K562 (cell line): ENCODE measurements around the gene BHLHE40. TPM values are rescaled to one million over a fixed set of nuclear protein-coding genes. Genes with fewer than 3 reads are reported as not detected.

Source experiments
- ATAC-seq: fragments of 200-7000 bp; cut with Tn5 transposase; 3 replicates; pipeline ENCODE4 v1.9.1; 2020; ENCODE audit warnings: moderate library complexity
- BruUV-seq: library from RNA; stranded (reverse); fragments of 400-500 nt; replicated peaks from 2 replicates; lab custom pipeline; 2021; lab: Mats Ljungman, UMichigan
- CTCF ChIA-PET: fragments of 300-600 bp; formaldehyde crosslinking; extraction: SDS; loops from one replicate; lab custom pipeline; 2021; ENCODE audit warnings: low intra/inter-chr PET ratio; lab: Yijun Ruan, JAX
- POLR2A ChIA-PET: fragments of 300-600, 350-650 bp; sonication (Branson Sonifier 250); formaldehyde crosslinking; extraction: SDS; loops from one replicate; lab custom pipeline; 2021; ENCODE audit warnings: antibody characterized with exemption, inconsistent platforms; lab: Yijun Ruan, JAX
- DNase-seq, 4 experiments: peaks; one replicate each; pipeline versions ENCODE4 v3.0.0 to v3.0.0-alpha.2; 2011 to 2018; ENCODE audit warnings: low spot score in 3 of 4, mixed read lengths in 3 of 4; ENCODE audit errors: extremely low read depth in 1 of 4
- FAIRE-seq: peaks from 2 replicates; lab custom pipeline; 2011; peaks lifted over from hg19 to GRCh38; lab: Jason Lieb, UNC
- H2AFZ ChIP-seq: 2 replicates; pipeline ENCODE4 v1.6.0; 2011; ENCODE audit warnings: low read depth, low read length, control low read depth, inconsistent platforms
- H3K27ac ChIP-seq: fragments of 200-600 bp; 3 replicates; pipeline ENCODE4 v1.8.0; 2011; ENCODE audit warnings: low read depth, mild to moderate bottlenecking, control low read depth, inconsistent platforms, low read length, moderate library complexity, mixed read lengths; ENCODE audit errors: extremely low read depth
- H3K27me3 ChIP-seq, 2 experiments: fragments of 300-600 bp in 1 of 2; 2 replicates in 1 of 2; 3 replicates in 1 of 2; pipeline versions ENCODE4 v1.6.0 to v1.8.0; 2011; ENCODE audit warnings: inconsistent platforms in 2 of 2, low read length in 2 of 2, mild to moderate bottlenecking in 1 of 2, mixed read lengths in 1 of 2, moderate library complexity in 1 of 2; ENCODE audit not compliant: control insufficient read depth in 2 of 2, insufficient read depth in 2 of 2
- H3K36me3 ChIP-seq: fragments of 300-600 bp; 3 replicates; pipeline ENCODE4 v1.8.0; 2011; ENCODE audit warnings: mild to moderate bottlenecking, low read length, inconsistent platforms; ENCODE audit not compliant: control insufficient read depth, insufficient read depth
- H3K4me1 ChIP-seq, 2 experiments: fragments of 200-600 bp in 1 of 2; replicated peaks in 1 of 2; 2 replicates in 1 of 2; 3 replicates in 1 of 2; pipeline versions ENCODE4 v1.5.1 to v1.8.0; 2011; ENCODE audit warnings: inconsistent platforms in 2 of 2, low read length in 2 of 2, mild to moderate bottlenecking in 1 of 2, mixed read lengths in 1 of 2, moderate library complexity in 1 of 2; ENCODE audit not compliant: control insufficient read depth in 2 of 2, insufficient read depth in 2 of 2
- H3K4me2 ChIP-seq: 2 replicates; pipeline ENCODE4 v1.6.1; 2011; ENCODE audit warnings: low read length, control low read depth, inconsistent platforms, mixed read lengths; ENCODE audit not compliant: insufficient read depth
- H3K4me3 ChIP-seq: fragments of 200-600 bp; sonication (generic), shearing (Covaris generic); 2 replicates; pipeline ENCODE4 v1.5.1; 2016; ENCODE audit warnings: control low read depth, inconsistent platforms
- H3K79me2 ChIP-seq: fragments of 200-600 bp; 3 replicates; pipeline ENCODE4 v1.8.0; 2011; ENCODE audit warnings: low read length, inconsistent platforms; ENCODE audit not compliant: control insufficient read depth, insufficient read depth
- H3K9ac ChIP-seq, 2 experiments: 2 replicates each; pipeline versions ENCODE4 v1.6.0 to v1.6.1; 2011; ENCODE audit warnings: low read depth in 2 of 2, low read length in 2 of 2, control low read depth in 1 of 2, inconsistent platforms in 1 of 2, mild to moderate bottlenecking in 1 of 2, mixed read lengths in 1 of 2; ENCODE audit not compliant: insufficient read depth in 1 of 2
- H3K9me1 ChIP-seq: one replicate; pipeline ENCODE4 v1.6.0; 2011; ENCODE audit warnings: inconsistent platforms, mild to moderate bottlenecking, low read length, moderate library complexity; ENCODE audit not compliant: control insufficient read depth, insufficient read depth
- H3K9me3 ChIP-seq: replicated peaks from 2 replicates; pipeline ENCODE4 v1.5.1; 2011; ENCODE audit warnings: low read depth, low read length, inconsistent platforms; ENCODE audit not compliant: control insufficient read depth, insufficient read depth
- H4K20me1 ChIP-seq: replicated peaks from 2 replicates; pipeline ENCODE4 v1.6.1; 2011; ENCODE audit warnings: low read length, inconsistent platforms, mixed read lengths; ENCODE audit not compliant: control insufficient read depth, insufficient read depth
- ARID4B ChIP-seq: sonication (generic); formaldehyde crosslinking; IDR thresholded peaks from 2 replicates; pipeline ENCODE4 v1.8.0; 2022; ENCODE audit warnings: mild to moderate bottlenecking, missing genetic modification reagents
- CEBPB ChIP-seq: fragments of 450-650 bp; IDR thresholded peaks from 2 replicates; pipeline ENCODE4 v1.6.1; 2016; ENCODE audit warnings: missing genetic modification characterization, missing compliant biosample characterization
- CEBPG ChIP-seq, 3 experiments: fragments of 200-800 bp in 1 of 3; sonication (Bioruptor generic) in 1 of 3; sonication (generic) in 1 of 3; formaldehyde crosslinking in 1 of 3; IDR thresholded peaks in 2 of 3; conservative IDR thresholded peaks in 1 of 3; 2 replicates each; pipeline versions ENCODE4 v1.6.1 to v1.8.0; 2016 to 2022; ENCODE audit warnings: missing compliant biosample characterization in 2 of 3, missing genetic modification characterization in 2 of 3, mild to moderate bottlenecking in 1 of 3, missing genetic modification reagents in 1 of 3
- GATAD2B ChIP-seq: fragments of 450-650 bp; IDR thresholded peaks from 2 replicates; pipeline ENCODE4 v1.6.1; 2017; ENCODE audit warnings: mild to moderate bottlenecking, borderline replicate concordance
- IRF9 ChIP-seq: fragments of 450-650 bp; IDR thresholded peaks from 2 replicates; pipeline ENCODE4 v1.6.1; 2016; ENCODE audit warnings: missing biosample characterization, missing genetic modification characterization
- SP1 ChIP-seq: sonication (generic); formaldehyde crosslinking; IDR thresholded peaks from 2 replicates; pipeline ENCODE4 v1.8.1; 2022; ENCODE audit warnings: mild to moderate bottlenecking, missing genetic modification reagents
- WGBS: fragments of 100-300 bp; shearing (Covaris generic); methylation state at CpG from one replicate; pipeline ENCODE4 v1.1.6; 2016; ENCODE audit warnings: low coverage, mixed read lengths; ENCODE audit not compliant: insufficient coverage; ENCODE audit errors: missing lambda C conversion rate; 5-methylcytosine and 5-hydroxymethylcytosine counted together
- in situ Hi-C: fragments of 300-500 bp; cut with MboI; formaldehyde crosslinking; loops from 4 replicates; pipeline ENCODE4 v1.15.0; 2018; ENCODE audit warnings: inconsistent platforms, mixed read lengths
- intact Hi-C: fragments of 100-400 bp; cut with micrococcal nuclease; formaldehyde crosslinking; loops from 2 replicates; pipeline ENCODE4 v1.14.2; 2022
- polyA plus RNA-seq, 8 experiments: library from polyadenylated mRNA; depleted of rRNA in 4 of 8; stranded (reverse) in 5 of 8; unstranded in 3 of 8; fragments of >200 nt; fragmentation: Nextera tagmentation in 2 of 8; fragmentation: Illumina TruSeq in 1 of 8; extraction: Ambion mirVana in 2 of 8; extraction: Trizol in 1 of 8; gene quantifications; 2 replicates each; pipeline versions ENCODE4 v1.2.1 to v1.2.3, GENCODE V29; 2011 to 2014; ENCODE audit warnings: inconsistent platforms in 1 of 8, missing spikeins in 1 of 8
- total RNA-seq, 7 experiments: library from RNA; depleted of rRNA in 6 of 7; stranded (reverse); fragments of >200 nt in 6 of 7; fragmentation: Illumina TruSeq in 2 of 7; extraction: Trizol in 2 of 7; gene quantifications; 2 replicates each; pipeline versions ENCODE4 v1.2.1 to v1.2.3, GENCODE V29; 2011 to 2021; ENCODE audit warnings: low replicate concordance in 1 of 7
- TF ChIP-seq, protein P1 (sequence below): fragments of 250-450 bp; sonication (Bioruptor Pico); IDR thresholded peaks from 2 replicates; pipeline ENCODE4 v1.5.0; 2020; ENCODE audit warnings: mild to moderate bottlenecking, borderline replicate concordance
- TF ChIP-seq, protein P2 (sequence below): IDR thresholded peaks from 2 replicates; pipeline ENCODE4 v1.6.1; 2011; ENCODE audit not compliant: insufficient read length; ENCODE audit errors: extremely low read depth

BHLHE40 gene
- total and polyA plus RNA-seq, 9 of the 15 experiments (the other 6 are each of a cell fraction or from before 2014, with no cell fraction given) = 12.0 to 83.9 (median 31.4) TPM

GRCh38 chr3:4945324-4945723 is 33.9 kb upstream of the BHLHE40 start:
- Histone ChIP-seq H4K20me1 (no peaks in the 10 kb centered on the region), H3K27me3 (no peaks in the 10 kb centered on the region), H3K36me3 (no peaks in the 10 kb centered on the region), H2AFZ (no peak overlapping the region), H3K9ac (no peak overlapping the region), H3K4me1 (no peaks in the 10 kb centered on the region), H3K9me1 (no peaks in the 10 kb centered on the region), H3K4me2 (no peak overlapping the region), H3K4me3 (no peak overlapping the region), H3K27ac (no peak overlapping the region), H3K9me3 (no peaks in the 10 kb centered on the region), H3K79me2 (no peaks in the 10 kb centered on the region)
- peak; percentile 13; the same call in 2 of the 3 replicates for ATAC-seq
- no peak for FAIRE-seq
- BruUV-seq = no TSS peak
- 49% methylated on average over 10 of the region's 10 CpGs for WGBS
- TF ChIP-seq GATAD2B (no peak), IRF9 (tag) (0 out of 2 replicates have a peak, but pooled peaks have one; percentile 50), SP1 (CRISPR knock-in tag) (no peak), ARID4B (CRISPR knock-in tag) (no peak), CEBPB (peak; percentile 95), CEBPG (CRISPR knock-in tag; IDR thresholded peaks at IDR 0.05) (peak; percentile 44), CEBPG (tag; conservative IDR thresholded peaks at IDR 0.05 in 1 of 2, IDR thresholded peaks at IDR 0.05 in 1 of 2) (peak; percentile 56 to 60; a peak in 3 of 4 replicates)
- TF ChIP-seq, protein P1, sequence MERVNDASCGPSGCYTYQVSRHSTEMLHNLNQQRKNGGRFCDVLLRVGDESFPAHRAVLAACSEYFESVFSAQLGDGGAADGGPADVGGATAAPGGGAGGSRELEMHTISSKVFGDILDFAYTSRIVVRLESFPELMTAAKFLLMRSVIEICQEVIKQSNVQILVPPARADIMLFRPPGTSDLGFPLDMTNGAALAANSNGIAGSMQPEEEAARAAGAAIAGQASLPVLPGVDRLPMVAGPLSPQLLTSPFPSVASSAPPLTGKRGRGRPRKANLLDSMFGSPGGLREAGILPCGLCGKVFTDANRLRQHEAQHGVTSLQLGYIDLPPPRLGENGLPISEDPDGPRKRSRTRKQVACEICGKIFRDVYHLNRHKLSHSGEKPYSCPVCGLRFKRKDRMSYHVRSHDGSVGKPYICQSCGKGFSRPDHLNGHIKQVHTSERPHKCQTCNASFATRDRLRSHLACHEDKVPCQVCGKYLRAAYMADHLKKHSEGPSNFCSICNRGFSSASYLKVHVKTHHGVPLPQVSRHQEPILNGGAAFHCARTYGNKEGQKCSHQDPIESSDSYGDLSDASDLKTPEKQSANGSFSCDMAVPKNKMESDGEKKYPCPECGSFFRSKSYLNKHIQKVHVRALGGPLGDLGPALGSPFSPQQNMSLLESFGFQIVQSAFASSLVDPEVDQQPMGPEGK = no peak
- TF ChIP-seq, protein P2, sequence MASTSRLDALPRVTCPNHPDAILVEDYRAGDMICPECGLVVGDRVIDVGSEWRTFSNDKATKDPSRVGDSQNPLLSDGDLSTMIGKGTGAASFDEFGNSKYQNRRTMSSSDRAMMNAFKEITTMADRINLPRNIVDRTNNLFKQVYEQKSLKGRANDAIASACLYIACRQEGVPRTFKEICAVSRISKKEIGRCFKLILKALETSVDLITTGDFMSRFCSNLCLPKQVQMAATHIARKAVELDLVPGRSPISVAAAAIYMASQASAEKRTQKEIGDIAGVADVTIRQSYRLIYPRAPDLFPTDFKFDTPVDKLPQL = no peak
- ChIA-PET CTCF (no interaction called here), POLR2A (interaction anchor here (2.4 kb wide), 1 partner anchor 9 kb away, joined by 10 read pairs; no protein-coding TSS in a partner anchor)
- intact Hi-C loops = no loop called here
- DNase-seq = no peak
- in situ Hi-C loops = no loop called here
